ENCODE results near the gene CLDN10.

CLDN10 gene

DNA sequence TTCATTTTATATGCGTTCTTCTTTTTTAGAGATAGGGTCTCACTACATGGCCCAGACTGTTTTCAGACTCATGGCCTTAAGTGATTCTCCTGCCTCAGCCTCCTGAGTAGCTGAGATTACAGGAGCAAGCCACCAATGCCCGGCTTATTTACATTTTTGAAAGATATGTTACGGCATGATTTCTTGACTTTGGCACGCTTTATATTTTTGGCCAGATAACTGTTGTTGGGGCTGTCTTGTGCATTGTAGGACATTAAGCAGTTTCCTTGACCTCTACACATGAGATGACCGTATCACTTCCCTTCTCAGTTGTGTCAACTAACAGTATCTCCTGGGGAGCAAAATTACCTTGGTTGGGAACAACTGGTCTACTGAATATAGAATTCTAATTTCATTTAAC, 28.9 kb upstream of the CLDN10 start:
- no peak for DNase-seq (ENCODE audit: insufficient read length, low spot score)
- FAIRE-seq, result no peak
- TF ChIP-seq, protein P1, sequence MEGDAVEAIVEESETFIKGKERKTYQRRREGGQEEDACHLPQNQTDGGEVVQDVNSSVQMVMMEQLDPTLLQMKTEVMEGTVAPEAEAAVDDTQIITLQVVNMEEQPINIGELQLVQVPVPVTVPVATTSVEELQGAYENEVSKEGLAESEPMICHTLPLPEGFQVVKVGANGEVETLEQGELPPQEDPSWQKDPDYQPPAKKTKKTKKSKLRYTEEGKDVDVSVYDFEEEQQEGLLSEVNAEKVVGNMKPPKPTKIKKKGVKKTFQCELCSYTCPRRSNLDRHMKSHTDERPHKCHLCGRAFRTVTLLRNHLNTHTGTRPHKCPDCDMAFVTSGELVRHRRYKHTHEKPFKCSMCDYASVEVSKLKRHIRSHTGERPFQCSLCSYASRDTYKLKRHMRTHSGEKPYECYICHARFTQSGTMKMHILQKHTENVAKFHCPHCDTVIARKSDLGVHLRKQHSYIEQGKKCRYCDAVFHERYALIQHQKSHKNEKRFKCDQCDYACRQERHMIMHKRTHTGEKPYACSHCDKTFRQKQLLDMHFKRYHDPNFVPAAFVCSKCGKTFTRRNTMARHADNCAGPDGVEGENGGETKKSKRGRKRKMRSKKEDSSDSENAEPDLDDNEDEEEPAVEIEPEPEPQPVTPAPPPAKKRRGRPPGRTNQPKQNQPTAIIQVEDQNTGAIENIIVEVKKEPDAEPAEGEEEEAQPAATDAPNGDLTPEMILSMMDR (IDR thresholded peaks at IDR 0.05; ENCODE audit: insufficient read depth, missing control alignments), result no peak

DNA sequence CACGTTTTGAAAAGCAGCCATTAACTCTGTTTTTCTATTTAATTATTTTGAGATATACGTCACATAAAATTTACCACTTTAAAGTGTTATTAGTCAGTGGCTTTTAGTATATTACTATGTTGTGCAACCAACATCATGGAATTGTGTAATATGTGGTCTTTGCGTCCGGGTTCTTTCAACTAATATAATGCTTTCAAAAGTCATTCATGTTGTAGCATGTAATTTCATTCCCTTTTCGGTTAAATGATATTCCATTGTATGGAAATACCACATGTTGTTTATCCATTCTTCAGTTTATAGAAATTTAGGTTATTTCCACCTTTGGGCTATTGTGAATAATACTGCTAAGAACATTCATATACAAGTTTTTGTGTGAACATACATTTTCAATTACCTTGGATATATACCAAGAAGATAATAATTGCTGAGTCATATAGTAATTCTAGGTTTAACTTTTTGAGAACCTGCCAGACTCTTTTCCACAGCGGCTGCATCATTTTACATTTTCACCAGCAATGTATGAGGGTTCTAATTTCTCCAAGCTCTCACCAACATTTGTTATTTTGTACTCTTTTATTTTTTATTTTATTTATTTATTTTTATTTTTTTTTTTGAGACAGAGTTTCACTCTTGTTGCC, 28.1 kb upstream of the CLDN10 start:
- TF ChIP-seq, protein P1 (IDR thresholded peaks at IDR 0.05; ENCODE audit: insufficient read depth, missing control alignments), result no peak
- DNase-seq (ENCODE audit: insufficient read length, low spot score), result no peak
- FAIRE-seq, result no peak

DNA sequence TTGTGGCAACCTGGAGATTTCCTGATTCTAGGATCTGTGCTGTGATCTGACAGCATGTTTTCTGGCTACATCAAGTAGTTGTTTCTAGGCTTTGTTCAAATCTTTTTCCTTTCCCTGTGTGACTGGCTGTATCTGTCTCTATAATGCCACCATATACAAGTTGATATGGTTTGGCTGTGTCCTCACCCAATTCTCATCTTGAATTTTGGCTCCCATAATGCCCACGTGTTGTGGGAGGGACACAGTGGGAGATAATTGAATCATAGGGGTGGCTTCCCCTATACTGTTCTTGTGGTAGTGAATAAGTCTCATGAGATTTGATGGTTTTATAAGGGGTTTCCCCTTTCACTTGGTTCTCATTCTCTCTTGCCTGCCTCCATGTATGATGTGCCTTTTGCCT, 24.6 kb upstream of the CLDN10 start:
- DNase-seq (ENCODE audit: insufficient read length, low spot score), result no peak
- TF ChIP-seq, protein P1 (IDR thresholded peaks at IDR 0.05; ENCODE audit: insufficient read depth, missing control alignments), result no peak
- FAIRE-seq, result no peak

DNA sequence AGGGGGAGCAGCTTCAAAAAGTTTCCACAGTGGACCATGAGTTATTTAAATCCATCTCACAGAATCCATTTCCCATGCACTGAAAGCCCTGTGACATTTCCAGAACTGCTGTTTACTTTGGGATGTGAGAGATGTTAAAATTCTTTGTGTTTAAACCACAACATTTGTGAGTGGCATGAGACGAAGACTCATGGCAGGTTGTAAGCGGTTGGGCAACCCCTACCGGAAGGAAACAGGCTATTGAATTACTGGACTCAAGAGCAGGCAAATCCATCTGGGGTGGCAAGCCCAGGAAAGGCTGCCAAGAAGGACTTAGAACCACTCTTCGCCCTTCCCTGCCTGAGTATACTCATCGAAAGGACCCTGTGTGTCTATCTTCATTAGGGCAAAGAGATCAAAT, 22.3 kb upstream of the CLDN10 start:
- TF ChIP-seq, protein P1 (IDR thresholded peaks at IDR 0.05; ENCODE audit: insufficient read depth, missing control alignments), result no peak
- no peak for FAIRE-seq
- no peak for DNase-seq (ENCODE audit: insufficient read length, low spot score)

DNA sequence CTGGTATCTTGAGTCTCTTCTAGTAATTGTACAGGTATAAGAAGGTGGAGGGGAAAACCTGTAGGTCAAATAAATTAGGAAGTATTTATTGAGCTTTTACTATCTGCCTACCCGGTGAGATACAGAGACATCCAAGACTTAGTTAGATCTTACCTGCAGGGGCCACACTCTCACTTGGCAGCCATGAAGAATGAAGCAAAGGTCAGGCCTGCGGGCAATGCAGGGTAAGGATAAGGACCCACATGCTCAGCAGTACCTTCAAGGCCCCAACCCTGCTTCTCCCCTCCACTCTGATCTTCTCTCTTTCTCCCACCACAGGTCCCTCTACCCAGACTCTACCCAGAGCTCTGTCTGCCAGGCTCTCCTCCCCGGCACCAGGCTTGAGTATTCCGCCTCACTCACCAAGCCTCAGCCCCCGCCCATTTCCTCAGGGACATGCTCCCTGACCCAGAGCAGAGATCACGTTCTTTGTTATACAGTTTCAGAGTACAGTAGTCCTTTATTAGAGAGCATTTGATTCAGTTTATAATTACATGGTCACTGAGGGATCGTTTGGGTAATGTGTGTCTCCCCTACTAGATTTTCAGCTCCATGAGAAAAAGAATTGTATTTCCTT, 18.9 kb upstream of the CLDN10 start:
- FAIRE-seq (no peak), DNase-seq (ENCODE audit: insufficient read length, low spot score) (no peak)
- TF ChIP-seq, protein P1 (IDR thresholded peaks at IDR 0.05; ENCODE audit: insufficient read depth, missing control alignments), result no peak

DNA sequence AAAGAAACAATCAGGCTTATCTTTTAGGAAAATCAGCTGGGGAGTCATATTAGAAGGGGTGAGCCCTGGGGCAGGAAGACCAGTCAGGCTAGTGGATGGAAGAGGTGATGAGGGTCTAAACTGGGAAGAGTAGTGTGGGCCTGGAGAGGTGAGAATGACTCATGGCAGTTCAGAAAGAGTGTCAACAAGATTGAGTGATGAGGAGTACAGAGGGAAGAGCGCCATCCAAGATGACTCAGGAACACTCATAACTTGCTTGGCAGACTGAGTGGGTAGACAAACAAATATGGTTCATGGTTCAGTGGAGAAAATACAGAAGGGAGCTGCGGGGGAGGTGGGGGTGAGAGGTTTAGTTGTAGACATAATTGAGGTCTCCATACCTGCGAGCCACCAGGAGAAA, 17.3 kb upstream of the CLDN10 start:
- no peak for DNase-seq (ENCODE audit: insufficient read length, low spot score)
- no peak for FAIRE-seq
- TF ChIP-seq, protein P1 (IDR thresholded peaks at IDR 0.05; ENCODE audit: insufficient read depth, missing control alignments), result no peak

DNA sequence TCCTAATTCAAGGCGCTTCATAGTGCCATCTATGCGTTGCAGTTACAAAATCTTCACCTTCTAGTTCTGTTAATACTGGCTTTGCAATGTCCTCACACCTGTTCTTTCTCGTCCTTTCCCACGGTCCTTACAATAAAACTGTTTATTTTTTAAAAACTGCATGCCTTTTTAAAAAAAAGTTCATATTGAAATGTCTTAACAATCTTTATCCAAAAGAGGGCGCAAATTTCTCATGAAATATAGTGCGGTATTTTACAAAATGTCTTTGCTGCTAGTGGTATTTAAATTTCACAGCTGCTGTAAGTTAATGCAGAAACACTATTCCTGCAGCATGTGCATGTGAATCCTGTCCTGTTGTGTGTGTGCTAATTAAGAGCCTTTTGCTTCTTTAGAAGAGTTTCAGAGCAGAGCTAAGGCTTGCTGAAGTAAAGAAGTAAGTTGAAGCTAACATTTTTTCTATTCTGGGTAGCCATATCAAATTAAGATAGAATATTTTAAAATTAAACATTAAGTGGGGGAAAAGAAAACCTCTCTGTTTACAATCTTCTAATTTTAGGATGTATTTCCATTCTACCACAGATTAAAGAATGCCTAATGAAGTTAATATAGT, 15.8 kb upstream of the CLDN10 start:
- DNase-seq (ENCODE audit: insufficient read length, low spot score) (no peak), FAIRE-seq (no peak)
- TF ChIP-seq, protein P1 (IDR thresholded peaks at IDR 0.05; ENCODE audit: insufficient read depth, missing control alignments), result peak; percentile 56

Data from D721Med (cell line).